Measurements from ENCODE around the gene PCYOX1L. TPM values are rescaled to one million over a fixed set of nuclear protein-coding genes. Genes with fewer than 3 reads are reported as not detected.

Gene PCYOX1L
- polyA plus RNA-seq, 2 of the 4 experiments (the other 2 are of a cell fraction): 2.1 to 6.7 TPM

GRCh38 chr5:149379177-149379761 lies 21.4 kb downstream of the PCYOX1L start, which contains the start of gene IL17B:
Gene IL17B, minus strand, starts transcription at chr5:149379292. Its CDS starts 67 bp downstream, at chr5:149379225.
- H3K4me2 ChIP-seq: no peak within 1 kb of the TSS
- ChIA-PET POLR2A (no interaction called here), CTCF (interaction anchor here (0.7 to 44.9 kb wide), 7 partner anchors 10 to 239 kb away, joined by 3 to 1709 read pairs (median 71); no protein-coding TSS in a partner anchor)
- WGBS (ENCODE audit: missing lambda C conversion rate): 72% methylated on average over 22 of the region's 22 CpGs
- H3K4me3 ChIP-seq: no peak within 1 kb of the TSS
- no peak for FAIRE-seq
- H3K4me1 ChIP-seq: no peaks in the 10 kb centered on the region; the same call in 2 of the 3 replicates
- TF ChIP-seq MAFK (IDR thresholded peaks at IDR 0.05; ENCODE audit: partially characterized antibody) (no peak), POLR2A (IDR thresholded peaks at IDR 0.05; ENCODE audit: low read length) (no peak), PHF8 (IDR thresholded peaks at IDR 0.05; ENCODE audit: borderline replicate concordance, low read depth) (no peak), PBX3 (IDR thresholded peaks at IDR 0.05) (no peak), HES2 (IDR thresholded peaks at IDR 0.05) (no peak), REST (IDR thresholded peaks at IDR 0.05) (no peak), HOXB13 (CRISPR knock-in tag; IDR thresholded peaks at IDR 0.05; ENCODE audit: low read depth) (no peak), BHLHE40 (IDR thresholded peaks at IDR 0.05; ENCODE audit: low read depth, low read length) (no peak)
- H3K27ac ChIP-seq: no peak within 1 kb of the TSS
- no peaks in the 10 kb centered on the region for H3K9me3 ChIP-seq
- ATAC-seq: no peak
- no peak for DNase-seq (ENCODE audit: low read depth in 1 of 2, low spot score in 1 of 2)

GRCh38 chr5:149379818-149380374 lies 22.1 kb downstream of the PCYOX1L start:
- FAIRE-seq: no peak
- Histone ChIP-seq H3K9me3 (no peaks in the 10 kb centered on the region), H3K27ac (no peak overlapping the region), H3K4me1 (no peaks in the 10 kb centered on the region; the same call in 2 of the 3 replicates), H3K4me2 (no peak overlapping the region), H3K4me3 (no peak overlapping the region)
- POLR2A ChIA-PET: no interaction called here
- CTCF ChIA-PET: interaction anchor here (0.7 to 44.9 kb wide), 7 partner anchors 11 to 239 kb away, joined by 3 to 1709 read pairs (median 71); no protein-coding TSS in a partner anchor
- WGBS (ENCODE audit: missing lambda C conversion rate): 92% methylated on average over 4 of the region's 5 CpGs
- no peak for DNase-seq (ENCODE audit: low read depth in 1 of 2, low spot score in 1 of 2)
- TF ChIP-seq CBX2 (IDR thresholded peaks at IDR 0.05; ENCODE audit: borderline replicate concordance, low read depth) (no peak), FOSB (CRISPR knock-in tag; IDR thresholded peaks at IDR 0.05) (no peak), PHF8 (IDR thresholded peaks at IDR 0.05; ENCODE audit: borderline replicate concordance, low read depth) (no peak), CTCF (IDR thresholded peaks at IDR 0.05) (no peak), ZSCAN20 (CRISPR knock-in tag; IDR thresholded peaks at IDR 0.05) (no peak)
- no peak for ATAC-seq

- 71% methylated on average over 13 of the region's 16 CpGs for WGBS (ENCODE audit: missing lambda C conversion rate)
- H3K4me1 ChIP-seq: no peaks in the 10 kb centered on the region; the same call in 2 of the 3 replicates
- no peak overlapping the region for H3K27ac ChIP-seq
- H3K4me2 ChIP-seq: no peak overlapping the region
- no peak for FAIRE-seq
- DNase-seq (ENCODE audit: low read depth in 1 of 2, low spot score in 1 of 2): no peak
- POLR2A ChIA-PET: no interaction called here
- no peaks in the 10 kb centered on the region for H3K9me3 ChIP-seq
- no peak for ATAC-seq
- CTCF ChIA-PET: interaction anchor here (0.8 to 44.9 kb wide), 20 partner anchors 12 to 238 kb away, joined by 3 to 1709 read pairs (median 4); no protein-coding TSS in a partner anchor
- H3K4me3 ChIP-seq: no peak overlapping the region
- no peak for TF ChIP-seq ZNF302 (CRISPR knock-in tag; IDR thresholded peaks at IDR 0.05)
- no peak for TF ChIP-seq MAX (IDR thresholded peaks at IDR 0.05)
- TF ChIP-seq ZFP36 (IDR thresholded peaks at IDR 0.05; ENCODE audit: borderline replicate concordance, partially characterized antibody): no peak
- TF ChIP-seq ELK1 (IDR thresholded peaks at IDR 0.05; ENCODE audit: low read depth, low read length): no peak
- no peak for TF ChIP-seq TP53 (CRISPR knock-in tag; IDR thresholded peaks at IDR 0.05)
- TF ChIP-seq CTCF (IDR thresholded peaks at IDR 0.05): no peak
- TF ChIP-seq PHF8 (IDR thresholded peaks at IDR 0.05; ENCODE audit: borderline replicate concordance, low read depth): no peak
- no peak for TF ChIP-seq RFX5 (IDR thresholded peaks at IDR 0.05)
- TF ChIP-seq CHD2 (IDR thresholded peaks at IDR 0.05; ENCODE audit: low read length, partially characterized antibody): no peak
Observed at GRCh38 chr5:149380466-149381121, 22.7 kb downstream of the PCYOX1L start.
